Esophagus (tissue), 2 donors: ENCODE results near the gene KRT14. TPM values are rescaled to one million over a fixed set of nuclear protein-coding genes. Genes with fewer than 3 reads are reported as not detected.

ENCODE experiments used
- H3K27ac ChIP-seq, 2 donors: one replicate each; pipeline ENCODE4 v1.5.1; 2013; ENCODE audit warnings: low read depth in 2 of 2, mild to moderate bottlenecking in 2 of 2, inconsistent platforms in 1 of 2, low read length in 1 of 2, moderate library complexity in 1 of 2
- H3K27me3 ChIP-seq, 2 donors: one replicate each; pipeline ENCODE4 v1.6.1; 2013; ENCODE audit warnings: low read length in 2 of 2, control low read depth in 1 of 2, mild to moderate bottlenecking in 1 of 2; ENCODE audit not compliant: insufficient read depth in 2 of 2, control insufficient read depth in 1 of 2
- H3K36me3 ChIP-seq, 2 donors: one replicate each; pipeline ENCODE4 v1.6.1; 2013; ENCODE audit warnings: low read length in 1 of 2; ENCODE audit not compliant: control insufficient read depth in 2 of 2, insufficient read depth in 2 of 2
- H3K4me1 ChIP-seq, 2 donors: one replicate each; pipeline ENCODE4 v1.6.1; 2013; ENCODE audit warnings: low read length in 1 of 2; ENCODE audit not compliant: control insufficient read depth in 2 of 2, insufficient read depth in 2 of 2
- H3K4me3 ChIP-seq, 2 donors: one replicate each; pipeline ENCODE4 v1.5.1; 2013; ENCODE audit warnings: low read length in 2 of 2, mild to moderate bottlenecking in 2 of 2, low read depth in 1 of 2, moderate library complexity in 1 of 2
- H3K9me3 ChIP-seq, 2 donors: one replicate each; pipeline ENCODE4 v1.6.1; 2013; ENCODE audit warnings: mild to moderate bottlenecking in 2 of 2, low read depth in 1 of 2, low read length in 1 of 2, moderate library complexity in 1 of 2; ENCODE audit not compliant: control insufficient read depth in 2 of 2, insufficient read depth in 1 of 2
- WGBS, 2 donors: extraction: QIAGEN DNeasy Blood & Tissue Kit; methylation state at CpG; one replicate each; pipeline ENCODE4 v1.1.7; 2013; 5-methylcytosine and 5-hydroxymethylcytosine counted together
- polyA plus RNA-seq, 2 donors: library from polyadenylated mRNA; stranded (reverse); fragments of 200-250 nt; gene quantifications; one replicate each; pipeline ENCODE4 v1.2.3, GENCODE V29; 2013
- donor health status: healthy with polysubstance abuse.
- donor health status: Bipolar disorder and iron deficiency.

The KRT14 gene
- polyA plus RNA-seq, 2 donors: 516 to 1,961 TPM

DNA sequence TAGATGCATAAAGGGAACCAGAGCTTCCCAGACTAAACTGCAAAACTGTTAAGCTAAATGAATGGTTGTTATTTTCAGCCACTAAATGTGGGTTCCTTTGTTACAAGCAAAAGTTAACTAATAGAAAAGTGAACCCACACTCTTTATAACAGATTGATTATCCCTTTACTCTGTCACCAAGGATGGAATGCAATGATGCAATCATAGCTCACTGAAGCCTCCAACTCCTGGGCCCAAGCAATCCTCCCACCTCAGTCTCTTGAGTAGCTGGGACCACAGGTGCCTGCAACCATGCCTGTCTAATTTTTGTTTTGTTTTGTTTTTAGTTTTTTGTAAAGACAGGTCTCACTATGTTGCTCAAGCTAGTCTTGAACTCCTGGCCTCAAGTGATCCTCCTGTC, 21.4 kb downstream of the KRT14 start:
- Histone ChIP-seq H3K36me3 (no peaks in the 10 kb centered on the region), H3K4me3 (no peak overlapping the region), H3K27me3 (no peaks in the 10 kb centered on the region), H3K27ac (no peak overlapping the region), H3K4me1 (no peaks in the 10 kb centered on the region), H3K9me3 (no peaks in the 10 kb centered on the region)

DNA sequence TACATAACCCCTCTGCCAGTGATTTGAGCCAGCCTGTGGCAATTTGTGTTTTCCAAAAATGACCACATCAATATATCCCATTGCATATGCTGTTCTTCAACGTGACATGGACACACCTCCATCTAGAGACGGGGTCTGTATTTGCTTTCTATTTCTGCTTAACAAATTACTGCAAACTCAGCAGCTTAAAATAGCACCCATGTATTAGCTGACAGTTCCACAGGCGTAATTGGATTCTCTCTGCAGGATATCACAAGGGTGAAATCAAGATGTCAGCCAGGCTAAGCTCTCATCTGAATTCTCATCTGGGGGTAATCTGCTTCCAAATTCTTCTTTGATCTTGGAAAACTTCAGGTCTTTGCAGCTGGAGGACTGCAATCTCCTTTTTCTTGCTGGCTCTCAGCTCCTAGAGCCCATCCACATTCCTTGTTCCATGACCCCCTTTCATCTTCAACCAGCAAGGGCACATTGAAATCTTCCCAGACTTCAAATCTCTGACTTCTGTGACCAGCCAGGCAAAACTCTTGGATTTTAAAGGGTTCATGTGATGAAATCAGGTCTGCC, 23.0 kb downstream of the KRT14 start:
- H3K9me3 ChIP-seq: no peaks in the 10 kb centered on the region
- H3K27ac ChIP-seq: no peak overlapping the region
- WGBS, 2 donors: 44 to 45% methylated on average over 3 of the region's 3 CpGs
- H3K36me3 ChIP-seq: no peaks in the 10 kb centered on the region
- no peaks in the 10 kb centered on the region for H3K4me1 ChIP-seq
- no peak overlapping the region for H3K4me3 ChIP-seq
- H3K27me3 ChIP-seq: no peaks in the 10 kb centered on the region

GRCh38 chr17:41561554-41561953, 25.1 kb downstream of the KRT14 start:
- H3K36me3 ChIP-seq: no peaks in the 10 kb centered on the region
- 78 to 84% methylated on average over 6 of the region's 6 CpGs for WGBS, 2 donors
- no peak overlapping the region for H3K27ac ChIP-seq
- H3K27me3 ChIP-seq: no peaks in the 10 kb centered on the region
- no peak overlapping the region for H3K4me3 ChIP-seq
- H3K9me3 ChIP-seq: no peaks in the 10 kb centered on the region
- H3K4me1 ChIP-seq: no peaks in the 10 kb centered on the region

DNA sequence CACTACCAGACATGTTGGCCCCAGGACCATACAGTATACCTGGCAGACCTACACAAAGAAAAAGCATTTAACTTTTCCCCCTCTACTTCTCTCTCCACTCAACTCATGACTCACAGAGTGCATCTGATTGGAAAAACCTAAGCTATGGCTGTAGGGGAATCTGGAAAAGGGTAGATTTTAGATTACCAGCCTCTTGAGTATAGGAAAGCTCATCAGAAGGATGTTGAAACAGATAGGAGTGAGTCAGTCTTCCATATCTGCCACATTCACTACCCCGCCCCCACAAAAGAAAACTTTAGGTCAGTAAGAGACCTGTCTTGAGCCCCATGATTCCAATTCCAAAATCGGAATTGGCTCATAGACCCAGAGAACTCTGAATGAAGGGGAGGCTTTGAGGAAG, 27.1 kb downstream of the KRT14 start:
- H3K27me3 ChIP-seq: no peaks in the 10 kb centered on the region
- H3K9me3 ChIP-seq: no peaks in the 10 kb centered on the region
- H3K27ac ChIP-seq: no peak overlapping the region
- no peaks in the 10 kb centered on the region for H3K36me3 ChIP-seq
- H3K4me1 ChIP-seq: no peaks in the 10 kb centered on the region
- no peak overlapping the region for H3K4me3 ChIP-seq
- WGBS, 2 donors: 87 to 94% methylated on average over 2 of the region's 2 CpGs

DNA sequence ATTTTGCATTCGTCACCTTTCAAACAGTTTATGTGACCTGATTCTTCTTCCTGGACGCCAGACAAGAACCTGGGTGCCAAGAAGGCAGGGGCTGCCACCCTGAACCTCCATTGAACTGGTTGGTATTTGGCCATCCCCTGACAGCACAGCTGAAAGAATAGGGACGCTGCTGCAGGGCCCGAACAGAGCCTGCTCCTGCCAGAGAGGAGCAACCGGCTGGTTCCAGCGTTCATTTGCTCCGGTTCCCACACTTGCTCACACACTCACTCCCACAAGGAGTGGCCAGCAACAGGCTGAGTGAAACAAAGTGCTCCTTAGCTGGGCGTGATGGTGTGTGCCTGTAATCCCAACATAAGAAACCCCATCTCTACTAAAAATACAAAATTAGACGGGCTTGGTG, 29.8 kb downstream of the KRT14 start:
- Histone ChIP-seq H3K27ac (no peak overlapping the region), H3K36me3 (no peaks in the 10 kb centered on the region), H3K4me3 (no peak overlapping the region), H3K4me1 (no peaks in the 10 kb centered on the region), H3K27me3 (no peaks in the 10 kb centered on the region), H3K9me3 (no peaks in the 10 kb centered on the region)
- WGBS, 2 donors: 76 to 83% methylated on average over 9 of the region's 9 CpGs

- WGBS, 2 donors: 63 to 73% methylated on average over 5 of the region's 5 CpGs
- H3K4me3 ChIP-seq: no peak overlapping the region
- no peak overlapping the region for H3K27ac ChIP-seq
- no peaks in the 10 kb centered on the region for H3K27me3 ChIP-seq
- H3K4me1 ChIP-seq: no peaks in the 10 kb centered on the region
- H3K9me3 ChIP-seq: no peaks in the 10 kb centered on the region
- no peaks in the 10 kb centered on the region for H3K36me3 ChIP-seq
Measured at GRCh38 chr17:41556306-41556705, 30.4 kb downstream of the KRT14 start.

DNA sequence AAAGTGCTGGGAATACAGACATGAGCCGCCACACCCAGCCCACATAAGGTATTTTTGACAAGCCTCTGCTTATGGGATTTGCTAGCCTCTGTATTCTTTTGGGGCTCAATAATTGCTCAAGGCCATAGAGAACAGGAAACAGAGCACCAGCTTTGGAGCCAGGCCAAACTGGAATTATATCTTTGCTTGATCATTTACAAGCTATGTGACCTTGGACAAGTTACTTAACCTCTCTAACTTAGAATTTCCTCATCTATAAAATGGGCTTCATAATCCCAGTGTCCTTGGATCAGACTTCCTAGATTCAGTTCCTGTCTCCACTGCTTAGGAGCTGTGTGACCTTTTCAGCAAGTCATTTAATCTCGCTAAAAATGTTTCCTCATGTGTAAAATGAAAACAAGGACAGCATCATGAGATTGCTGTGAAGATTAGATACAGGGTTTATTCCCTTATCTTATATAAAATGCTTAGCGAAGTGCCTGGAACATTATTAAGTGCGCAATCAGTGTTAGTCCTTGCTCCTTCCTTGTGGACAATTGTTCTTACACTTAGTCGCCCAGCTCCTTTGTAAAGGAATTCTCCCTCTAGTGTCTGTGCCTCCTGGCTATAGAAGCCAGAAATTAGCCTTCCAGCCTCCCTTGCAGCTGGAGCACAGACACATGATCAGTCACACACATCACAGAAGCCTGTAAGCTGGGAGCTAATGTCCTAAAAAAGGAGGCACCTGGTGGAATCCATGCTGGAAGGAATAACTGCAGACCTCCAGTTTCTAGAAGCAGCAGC, 31.4 kb downstream of the KRT14 start:
- Histone ChIP-seq H3K36me3 (no peaks in the 10 kb centered on the region), H3K4me3 (no peak overlapping the region), H3K27ac (no peak overlapping the region), H3K27me3 (no peaks in the 10 kb centered on the region), H3K9me3 (no peaks in the 10 kb centered on the region), H3K4me1 (no peaks in the 10 kb centered on the region)
- 65 to 71% methylated on average over 5 of the region's 5 CpGs for WGBS, 2 donors

DNA sequence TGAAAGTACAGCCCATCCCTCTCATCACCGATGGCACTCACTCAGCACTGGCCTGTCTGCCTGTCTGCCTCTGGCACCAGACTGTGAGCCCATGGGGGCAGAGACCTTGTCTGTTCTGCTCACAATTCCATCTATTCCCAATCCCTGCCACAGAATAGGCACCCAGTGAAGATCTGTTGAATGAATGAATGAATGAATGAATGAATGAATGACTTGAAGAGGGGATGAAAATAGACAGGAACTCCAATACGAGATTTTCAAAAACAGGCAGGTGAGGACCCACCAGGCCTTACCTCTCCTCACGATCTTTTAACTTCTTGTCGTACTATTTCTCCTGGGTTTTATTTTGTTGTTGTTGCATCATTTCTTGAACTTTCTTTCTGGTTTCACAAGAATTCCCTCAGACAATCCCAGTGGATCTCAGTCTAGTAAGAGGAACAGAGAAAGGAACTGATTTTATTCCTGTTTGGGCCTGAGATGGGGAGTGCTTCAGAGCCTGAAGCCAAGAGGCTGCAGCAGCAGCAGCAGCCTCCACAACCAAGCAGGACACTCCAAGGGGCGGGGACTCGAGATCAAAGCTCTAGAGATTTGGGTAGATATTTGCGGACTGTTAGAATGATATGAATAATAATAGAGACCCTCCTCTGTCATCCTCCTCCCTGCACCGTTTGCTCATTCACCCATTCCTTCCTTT, 32.6 kb downstream of the KRT14 start:
- Histone ChIP-seq H3K4me3 (no peak overlapping the region), H3K27ac (no peak overlapping the region), H3K36me3 (no peaks in the 10 kb centered on the region), H3K27me3 (no peaks in the 10 kb centered on the region), H3K9me3 (no peaks in the 10 kb centered on the region), H3K4me1 (no peaks in the 10 kb centered on the region)
- WGBS, 2 donors: 70 to 73% methylated on average over 8 of the region's 8 CpGs

GRCh38 chr17:41553176-41553575, 33.5 kb downstream of the KRT14 start:
- no peak overlapping the region for H3K27ac ChIP-seq
- H3K4me3 ChIP-seq: no peak overlapping the region
- no peaks in the 10 kb centered on the region for H3K36me3 ChIP-seq
- no peaks in the 10 kb centered on the region for H3K27me3 ChIP-seq
- no peaks in the 10 kb centered on the region for H3K9me3 ChIP-seq
- H3K4me1 ChIP-seq: peaks cover 0 to 9% of the 10 kb centered on the region in 2 donors
- 51 to 73% methylated on average over 4 of the region's 4 CpGs for WGBS, 2 donors
